Raji (cell line): Measurements from ENCODE around the gene CXorf49B.
"Not testable (repeated sequence)": the region's sequence is repeated elsewhere in the genome, so short reads cannot be mapped to it uniquely, and the experiment has no call there.

ENCODE experiments used
- POLR2A ChIP-seq: IDR thresholded peaks from 2 replicates; pipeline ENCODE4 v1.6.1; 2011; ENCODE audit warnings: low read depth, low read length, control low read depth; ENCODE audit not compliant: insufficient read depth

Gene CXorf49B

DNA sequence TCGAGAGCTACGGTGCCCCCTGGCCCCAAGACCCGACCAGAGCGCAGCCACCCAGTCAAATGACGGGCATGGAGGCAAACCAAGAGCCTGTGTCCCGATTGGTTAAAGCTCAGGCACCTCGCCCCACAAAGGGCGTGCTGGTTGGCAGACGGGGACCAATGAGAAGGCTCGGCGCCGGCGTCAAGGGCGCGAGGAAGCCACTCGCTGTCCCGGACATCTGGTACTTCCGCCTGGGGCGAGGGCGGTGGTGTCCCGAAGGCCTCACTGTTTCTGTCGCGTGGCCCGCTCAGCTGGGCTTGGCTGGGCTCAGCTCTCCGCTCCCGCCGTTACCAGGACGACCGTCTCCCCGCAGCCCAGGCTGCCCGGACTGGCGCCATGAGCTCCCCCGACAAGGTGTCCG lies at the start of gene CXorf49B:
TSS of gene CXorf49B (plus strand) at position 301 of the 400 bp plus-strand sequence. CDS start at position 376, 75 bp downstream.
- TF ChIP-seq POLR2A = not testable (repeated sequence)

- not testable (repeated sequence) for TF ChIP-seq POLR2A
Measured at GRCh38 chrX:71718185-71718584, 45.0 kb upstream of the CXorf49B start, which contains the start of gene CXorf49. CXorf49 (minus strand) TSS chrX:71718285; CDS start chrX:71718151, 134 bp downstream.

DNA sequence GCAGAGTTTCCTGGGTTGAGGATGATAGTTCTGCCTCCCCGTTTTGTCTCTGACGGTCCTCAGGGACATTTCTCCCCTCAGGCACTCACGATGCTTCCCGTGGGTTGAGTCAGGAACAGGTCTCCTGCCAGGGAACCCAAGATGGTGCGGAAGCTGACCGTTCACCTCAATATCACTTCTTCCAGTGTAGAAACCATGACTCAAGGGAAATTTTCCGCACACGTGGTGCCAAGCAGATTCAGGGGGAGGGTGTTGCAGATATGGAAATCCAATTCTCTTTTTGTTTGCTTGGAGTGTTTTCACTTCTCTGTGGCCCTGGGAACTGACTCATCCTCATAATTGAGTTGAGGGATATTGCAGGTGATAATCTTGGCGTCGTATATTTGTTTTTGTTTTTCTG lies 46.7 kb downstream of the CXorf49B start:
- no peak for TF ChIP-seq POLR2A

- no peak for TF ChIP-seq POLR2A
Measured at GRCh38 chrX:71814123-71814912, 51.2 kb downstream of the CXorf49B start.

GRCh38 chrX:71815121-71815905 lies 52.2 kb downstream of the CXorf49B start:
- TF ChIP-seq POLR2A = no peak

DNA sequence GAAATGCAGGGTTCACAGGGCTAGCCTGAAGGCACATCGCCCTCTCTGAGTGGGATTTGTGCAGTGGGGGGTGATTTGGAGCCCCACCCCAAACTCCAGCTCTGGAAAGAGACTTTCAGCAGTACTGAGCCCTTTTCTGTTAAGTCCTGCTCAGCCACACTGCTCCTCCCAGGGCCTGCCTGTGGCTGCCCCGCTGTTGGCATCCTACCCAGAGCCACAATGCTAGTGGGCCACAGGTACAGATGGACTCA lies 52.7 kb downstream of the CXorf49B start:
- TF ChIP-seq POLR2A = no peak
